NT2/D1 (cell line): ENCODE data around the gene OSBPL6.

Experiments
- DNase-seq: peaks from one replicate; pipeline ENCODE4 v3.0.0-alpha.2; 2011; ENCODE audit warnings: low read depth, low spot score
- H3K27me3 ChIP-seq: 2 replicates; pipeline ENCODE4 v1.6.0; 2011; ENCODE audit warnings: mild to moderate bottlenecking; ENCODE audit not compliant: insufficient read length, insufficient read depth
- H3K36me3 ChIP-seq: 2 replicates; pipeline ENCODE4 v1.6.1; 2011; ENCODE audit warnings: mild to moderate bottlenecking, low read length, mixed read lengths; ENCODE audit not compliant: insufficient read depth, insufficient read length
- H3K4me1 ChIP-seq: 2 replicates; pipeline ENCODE4 v1.5.1; 2011; ENCODE audit not compliant: insufficient read depth, insufficient read length
- H3K4me3 ChIP-seq: 2 replicates; pipeline ENCODE4 v1.5.1; 2011; ENCODE audit warnings: low read depth; ENCODE audit not compliant: insufficient read length
- H3K9ac ChIP-seq: 2 replicates; pipeline ENCODE4 v1.6.0; 2011; ENCODE audit warnings: low read depth; ENCODE audit not compliant: insufficient read length
- H3K9me3 ChIP-seq: 2 replicates; pipeline ENCODE4 v1.5.1; 2011; ENCODE audit warnings: mild to moderate bottlenecking, low read length; ENCODE audit not compliant: insufficient read depth
- SUZ12 ChIP-seq: IDR thresholded peaks from 2 replicates; pipeline ENCODE4 v1.6.1; 2011; ENCODE audit not compliant: insufficient read length, insufficient read depth; ENCODE audit errors: extremely low read depth
- YY1 ChIP-seq: IDR thresholded peaks from 2 replicates; pipeline ENCODE4 v1.6.1; 2011; ENCODE audit not compliant: insufficient read length, insufficient read depth
- ZNF274 ChIP-seq: IDR thresholded peaks from 2 replicates; pipeline ENCODE4 v1.6.1; 2011; ENCODE audit warnings: mild to moderate bottlenecking, low read depth, low read length

OSBPL6 gene

GRCh38 chr2:178282075-178282815 lies 87.9 kb downstream of the OSBPL6 start:
- H3K4me1 ChIP-seq, result no peaks in the 10 kb centered on the region
- H3K9ac ChIP-seq, result no peak overlapping the region
- DNase-seq, result peak; percentile 42
- no peaks in the 10 kb centered on the region for H3K27me3 ChIP-seq
- TF ChIP-seq SUZ12 (no peak), ZNF274 (no peak), YY1 (no peak)
- no peaks in the 10 kb centered on the region for H3K9me3 ChIP-seq
- no peak overlapping the region for H3K4me3 ChIP-seq
- H3K36me3 ChIP-seq, result peaks cover 4% of the 10 kb centered on the region

GRCh38 chr2:178283341-178283918 lies 89.1 kb downstream of the OSBPL6 start:
- TF ChIP-seq SUZ12, result no peak
- TF ChIP-seq YY1, result no peak
- no peak for TF ChIP-seq ZNF274
- no peaks in the 10 kb centered on the region for H3K4me1 ChIP-seq
- H3K9me3 ChIP-seq, result no peaks in the 10 kb centered on the region
- no peak overlapping the region for H3K9ac ChIP-seq
- DNase-seq, result no peak
- H3K27me3 ChIP-seq, result no peaks in the 10 kb centered on the region
- peaks cover 4% of the 10 kb centered on the region for H3K36me3 ChIP-seq
- H3K4me3 ChIP-seq, result no peak overlapping the region

- no peak overlapping the region for H3K4me3 ChIP-seq
- no peak for DNase-seq
- TF ChIP-seq SUZ12, result no peak
- TF ChIP-seq YY1, result no peak
- no peak for TF ChIP-seq ZNF274
- peaks cover 1% of the 10 kb centered on the region; the same call in 1 of the 2 replicates for H3K9me3 ChIP-seq
- no peak overlapping the region for H3K9ac ChIP-seq
- H3K36me3 ChIP-seq, result peaks cover 4% of the 10 kb centered on the region
- H3K4me1 ChIP-seq, result no peaks in the 10 kb centered on the region
- no peaks in the 10 kb centered on the region for H3K27me3 ChIP-seq
These were observed 90.4 kb downstream of the OSBPL6 start for GRCh38 chr2:178284613-178285286.

GRCh38 chr2:178285287-178285615 lies 90.9 kb downstream of the OSBPL6 start:
- TF ChIP-seq YY1, result no peak
- TF ChIP-seq ZNF274, result no peak
- TF ChIP-seq SUZ12, result no peak

DNA sequence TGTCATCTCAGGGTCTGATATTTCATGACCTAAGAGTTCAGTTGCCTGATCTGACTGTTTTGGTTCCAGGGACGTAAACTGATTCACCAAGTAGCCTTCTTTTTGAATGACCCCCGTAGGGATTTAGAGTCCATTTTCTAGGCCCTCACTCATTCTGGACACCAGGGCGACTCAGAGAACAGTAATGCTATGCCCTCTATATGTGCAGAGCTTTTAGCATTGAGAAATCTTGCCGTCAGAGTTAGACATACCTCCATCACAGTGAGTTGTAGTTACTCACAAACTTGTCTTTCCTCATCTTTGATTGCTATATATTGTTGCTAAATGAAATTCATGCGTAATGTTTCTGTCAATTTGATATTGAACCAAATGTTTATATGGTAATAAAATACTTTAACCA lies 92.3 kb downstream of the OSBPL6 start:
- TF ChIP-seq YY1, result no peak
- no peak for TF ChIP-seq ZNF274
- TF ChIP-seq SUZ12, result no peak
- Histone ChIP-seq H3K9me3 (peaks cover 12% of the 10 kb centered on the region; the same call in 1 of the 2 replicates), H3K36me3 (peaks cover 4% of the 10 kb centered on the region), H3K9ac (no peak overlapping the region), H3K4me1 (no peaks in the 10 kb centered on the region), H3K4me3 (no peak overlapping the region), H3K27me3 (no peaks in the 10 kb centered on the region)
- no peak for DNase-seq

More at GRCh38 chr2:178285287-178285615, 90.9 kb downstream of the OSBPL6 start:
- no peak for DNase-seq
- no peak overlapping the region for H3K4me3 ChIP-seq
- no peaks in the 10 kb centered on the region for H3K4me1 ChIP-seq
- H3K27me3 ChIP-seq, result no peaks in the 10 kb centered on the region
- H3K9ac ChIP-seq, result no peak overlapping the region
- H3K9me3 ChIP-seq, result peaks cover 6% of the 10 kb centered on the region; the same call in 1 of the 2 replicates
- H3K36me3 ChIP-seq, result peaks cover 4% of the 10 kb centered on the region

DNA sequence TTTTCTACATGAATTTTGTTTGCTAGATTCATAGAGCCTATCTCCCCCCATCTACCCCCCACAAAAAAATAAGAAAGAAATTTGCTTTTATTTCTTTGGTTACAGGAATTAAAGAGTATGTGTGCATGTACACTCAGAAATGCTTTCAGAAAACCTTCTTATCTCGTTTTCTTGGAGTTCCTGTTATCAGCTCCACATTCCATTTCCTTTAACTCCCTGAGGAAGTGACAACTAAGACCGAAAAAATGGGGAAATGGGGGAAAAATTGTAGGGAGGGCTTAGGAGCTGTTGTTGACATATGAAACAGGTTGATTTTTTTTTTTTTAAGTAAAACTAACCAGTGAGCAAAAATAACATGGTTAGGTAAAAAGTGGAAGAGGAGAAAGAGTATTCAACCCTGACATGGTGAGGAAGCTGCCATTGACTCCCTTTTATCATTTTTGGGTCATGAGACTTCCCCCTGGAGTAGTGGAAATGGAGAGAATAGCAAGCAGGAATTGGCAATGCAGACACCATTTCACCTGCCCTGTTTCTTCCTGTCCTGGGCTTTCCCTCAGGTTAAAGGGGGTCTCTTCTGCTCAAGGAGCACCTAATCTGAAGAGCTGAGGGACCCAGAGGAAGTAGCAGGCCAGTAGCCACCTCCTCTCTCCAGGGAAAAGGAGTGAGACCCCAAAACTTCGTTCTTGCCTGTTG lies 93.5 kb downstream of the OSBPL6 start:
- Histone ChIP-seq H3K9me3 (peaks cover 12% of the 10 kb centered on the region; the same call in 1 of the 2 replicates), H3K27me3 (no peaks in the 10 kb centered on the region), H3K36me3 (peaks cover 4% of the 10 kb centered on the region), H3K4me1 (no peaks in the 10 kb centered on the region), H3K4me3 (no peak overlapping the region), H3K9ac (no peak overlapping the region)
- TF ChIP-seq ZNF274 (no peak), YY1 (no peak), SUZ12 (no peak)
- no peak for DNase-seq
